GM23338 (cell line): ENCODE results near the gene SVIL. TPM values are rescaled to one million over a fixed set of nuclear protein-coding genes. Genes with fewer than 3 reads are reported as not detected.
"Not testable (repeated sequence)": the region's sequence is repeated elsewhere in the genome, so short reads cannot be mapped to it uniquely, and the experiment has no call there.

Experiments
- ATAC-seq: fragments of 200-7000 bp; cut with Tn5 transposase; 3 replicates; pipeline ENCODE4 v1.9.1; 2020
- DNase-seq: peaks from one replicate; pipeline ENCODE4 v3.0.0-alpha.2; 2015; ENCODE audit warnings: low spot score
- H2AFZ ChIP-seq: fragments of 200-600 bp; sonication (generic); 2 replicates; pipeline ENCODE4 v1.8.0; 2016; ENCODE audit warnings: antibody characterized with exemption, mild to moderate bottlenecking, moderate library complexity
- H3F3A ChIP-seq: fragments of 200-600 bp; sonication (generic); replicated peaks from 2 replicates; pipeline ENCODE4 v1.8.0; 2017; ENCODE audit warnings: antibody characterized with exemption, mixed run types, low read depth
- H3K27ac ChIP-seq: fragments of 200-600 bp; sonication (generic); 2 replicates; pipeline ENCODE4 v1.6.1; 2016; ENCODE audit warnings: low read depth
- H3K27me3 ChIP-seq: fragments of 200-600 bp; sonication (generic); 2 replicates; pipeline ENCODE4 v1.8.0; 2016; ENCODE audit warnings: mild to moderate bottlenecking, mixed run types, moderate library complexity; ENCODE audit not compliant: insufficient read depth
- H3K36me3 ChIP-seq: fragments of 200-600 bp; sonication (generic); 2 replicates; pipeline ENCODE4 v1.8.0; 2016; ENCODE audit warnings: mild to moderate bottlenecking; ENCODE audit not compliant: insufficient read depth
- H3K4me1 ChIP-seq: fragments of 200-600 bp; sonication (generic); 2 replicates; pipeline ENCODE4 v1.8.0; 2016; ENCODE audit warnings: mild to moderate bottlenecking, moderate library complexity; ENCODE audit not compliant: insufficient read depth
- H3K4me2 ChIP-seq: fragments of 200-600 bp; sonication (generic); 2 replicates; pipeline ENCODE4 v1.7.1; 2017; ENCODE audit warnings: mixed run types
- H3K4me3 ChIP-seq: fragments of 200-600 bp; sonication (generic); 2 replicates; pipeline ENCODE4 v1.6.1; 2016; ENCODE audit warnings: mixed run types
- H3K79me2 ChIP-seq: fragments of 200-600 bp; sonication (generic); replicated peaks from 2 replicates; pipeline ENCODE4 v1.8.0; 2017; ENCODE audit warnings: mild to moderate bottlenecking; ENCODE audit not compliant: insufficient read depth
- H3K9me2 ChIP-seq: fragments of 200-600 bp; sonication (generic); 2 replicates; pipeline ENCODE4 v1.8.0; 2017; ENCODE audit not compliant: insufficient read depth
- H4K20me1 ChIP-seq: fragments of 200-600 bp; sonication (generic); replicated peaks from 2 replicates; pipeline ENCODE4 v1.8.0; 2017; ENCODE audit warnings: mild to moderate bottlenecking; ENCODE audit not compliant: insufficient read depth
- H3K27ac Mint-ChIP-seq: 2 replicates; pipeline ENCODE4 v1.8.0; 2020; ENCODE audit warnings: inconsistent platforms, mild to moderate bottlenecking, moderate library complexity, mixed read lengths
- H3K27me3 Mint-ChIP-seq: 3 replicates; pipeline ENCODE4 v1.8.0; 2022; ENCODE audit warnings: low read depth, mild to moderate bottlenecking, moderate library complexity, mixed read lengths, inconsistent platforms; ENCODE audit not compliant: insufficient read depth, poor library complexity
- H3K36me3 Mint-ChIP-seq: 3 replicates; pipeline ENCODE4 v1.8.0; 2021; ENCODE audit warnings: low read depth, mild to moderate bottlenecking, inconsistent platforms, moderate library complexity, mixed read lengths
- H3K4me1 Mint-ChIP-seq: 3 replicates; pipeline ENCODE4 v1.8.0; 2020; ENCODE audit warnings: mild to moderate bottlenecking, inconsistent platforms, mixed read lengths
- H3K4me3 Mint-ChIP-seq: 3 replicates; pipeline ENCODE4 v1.8.0; 2021; ENCODE audit warnings: moderate library complexity, mild to moderate bottlenecking, inconsistent platforms, mixed read lengths
- H3K9me3 Mint-ChIP-seq: 3 replicates; pipeline ENCODE4 v1.8.0; 2020; ENCODE audit warnings: moderate library complexity, mild to moderate bottlenecking, inconsistent platforms, mixed read lengths
- CREB1 ChIP-seq: fragments of 250-450 bp; sonication (Bioruptor Pico); IDR thresholded peaks from 2 replicates; pipeline ENCODE4 v1.5.0; 2020; ENCODE audit warnings: low read depth, mild to moderate bottlenecking, moderate library complexity
- ETS1 ChIP-seq: IDR thresholded peaks from 2 replicates; pipeline ENCODE4 v1.6.1; 2016; ENCODE audit warnings: antibody characterized with exemption
- EZH2 ChIP-seq: fragments of 200-600 bp; sonication (generic); IDR thresholded peaks from one replicate; pipeline ENCODE4 v1.8.0; 2017; ENCODE audit warnings: antibody characterized with exemption, mild to moderate bottlenecking, low read depth; ENCODE audit not compliant: unreplicated experiment
- EZH2phosphoT487 ChIP-seq: fragments of 200-600 bp; sonication (generic); IDR thresholded peaks from one replicate; pipeline ENCODE4 v1.8.1; 2018; ENCODE audit warnings: antibody characterized with exemption; ENCODE audit not compliant: unreplicated experiment
- JUNB ChIP-seq: IDR thresholded peaks from one replicate; pipeline ENCODE4 v1.6.1; 2016; ENCODE audit warnings: antibody characterized with exemption; ENCODE audit not compliant: unreplicated experiment
- ZNF114 ChIP-seq: fragments of 250-450 bp; sonication (Bioruptor Pico); IDR thresholded peaks from 2 replicates; pipeline ENCODE4 v1.5.0; 2020; ENCODE audit warnings: mild to moderate bottlenecking, moderate library complexity
- ZNF331 ChIP-seq: fragments of 250-450 bp; sonication (Bioruptor Pico); IDR thresholded peaks from 2 replicates; pipeline ENCODE4 v1.5.0; 2020; ENCODE audit warnings: low read depth, mild to moderate bottlenecking, moderate library complexity
- ZNF462 ChIP-seq: fragments of 250-450 bp; sonication (Bioruptor Pico); IDR thresholded peaks from 2 replicates; pipeline ENCODE4 v1.5.0; 2020; ENCODE audit warnings: mild to moderate bottlenecking, moderate library complexity
- polyA plus RNA-seq: library from polyadenylated mRNA; unstranded; fragments of >200 nt; fragmentation: Nextera tagmentation; extraction: Ambion mirVana; gene quantifications from 2 replicates; pipeline ENCODE4 v1.2.1, GENCODE V29; 2016
- total RNA-seq: library from RNA; depleted of rRNA; stranded (reverse); fragments of >200 nt; shearing (Covaris generic); gene quantifications from 2 replicates; pipeline ENCODE4 v1.2.3, GENCODE V29; 2014

SVIL gene
- total and polyA plus RNA-seq, 2 experiments from 2014 or later = 8.8 to 34.9 TPM

- H3K4me2 ChIP-seq, H3K9me3 Mint-ChIP-seq, H3K27me3 Mint-ChIP-seq, H3K79me2 ChIP-seq, H3K36me3 Mint-ChIP-seq, H2AFZ ChIP-seq, H3K27me3 ChIP-seq, ATAC-seq, H3K4me1 Mint-ChIP-seq, H3K9me2 ChIP-seq, H3K36me3 ChIP-seq, H3K4me3 Mint-ChIP-seq, H3K27ac ChIP-seq, H3K4me1 ChIP-seq, H3K27ac Mint-ChIP-seq, DNase-seq, H3F3A ChIP-seq, H4K20me1 ChIP-seq, H3K4me3 ChIP-seq: not testable (repeated sequence)
These were observed 124.2 kb downstream of the SVIL start for GRCh38 chr10:29510483-29511157.

GRCh38 chr10:29508554-29509244 is 126.1 kb downstream of the SVIL start:
- H3K4me3 Mint-ChIP-seq = no peak overlapping the region
- no peaks in the 10 kb centered on the region for H3K9me3 Mint-ChIP-seq
- Histone ChIP-seq H3K27me3 (no peaks in the 10 kb centered on the region), H3K4me3 (no peak overlapping the region), H3F3A (no peaks in the 10 kb centered on the region), H3K36me3 (no peaks in the 10 kb centered on the region), H3K4me2 (no peak overlapping the region), H3K9me2 (no peaks in the 10 kb centered on the region), H2AFZ (no peak overlapping the region), H4K20me1 (no peaks in the 10 kb centered on the region), H3K27ac (no peak overlapping the region), H3K4me1 (no peaks in the 10 kb centered on the region), H3K79me2 (no peaks in the 10 kb centered on the region)
- DNase-seq (no peak), ATAC-seq (no peak)
- peaks cover 8% of the 10 kb centered on the region; the same call in 2 of the 3 replicates for H3K4me1 Mint-ChIP-seq
- H3K27me3 Mint-ChIP-seq = peaks cover 6% of the 10 kb centered on the region
- no peak overlapping the region for H3K27ac Mint-ChIP-seq
- H3K36me3 Mint-ChIP-seq = no peaks in the 10 kb centered on the region
- TF ChIP-seq CREB1 (CRISPR knock-in tag) (no peak), JUNB (no peak), ZNF331 (no peak), ZNF114 (CRISPR knock-in tag) (no peak), ZNF462 (CRISPR knock-in tag) (no peak), EZH2 (no peak), EZH2phosphoT487 (no peak), ETS1 (no peak)

- H3K27ac Mint-ChIP-seq = peak overlapping the region; percentile 33; the same call in 1 of the 2 replicates
- not testable (repeated sequence) for H3K36me3 Mint-ChIP-seq, H4K20me1 ChIP-seq, H3K27me3 Mint-ChIP-seq, H3K4me3 Mint-ChIP-seq, H3K9me3 Mint-ChIP-seq, H3K27me3 ChIP-seq, H3K4me1 ChIP-seq, H3K79me2 ChIP-seq, DNase-seq, H3K27ac ChIP-seq, H3K9me2 ChIP-seq, H3K4me1 Mint-ChIP-seq, ATAC-seq, H3F3A ChIP-seq, H3K4me2 ChIP-seq, H3K4me3 ChIP-seq, H2AFZ ChIP-seq, H3K36me3 ChIP-seq
These were observed 127.0 kb downstream of the SVIL start for GRCh38 chr10:29507750-29508149.
